ENCODE results near the gene MACROD2. TPM values are rescaled to one million over a fixed set of nuclear protein-coding genes. Genes with fewer than 3 reads are reported as not detected.

MACROD2 gene
- total RNA-seq, 1 experiment from 2014 or later: 1.6 TPM

DNA sequence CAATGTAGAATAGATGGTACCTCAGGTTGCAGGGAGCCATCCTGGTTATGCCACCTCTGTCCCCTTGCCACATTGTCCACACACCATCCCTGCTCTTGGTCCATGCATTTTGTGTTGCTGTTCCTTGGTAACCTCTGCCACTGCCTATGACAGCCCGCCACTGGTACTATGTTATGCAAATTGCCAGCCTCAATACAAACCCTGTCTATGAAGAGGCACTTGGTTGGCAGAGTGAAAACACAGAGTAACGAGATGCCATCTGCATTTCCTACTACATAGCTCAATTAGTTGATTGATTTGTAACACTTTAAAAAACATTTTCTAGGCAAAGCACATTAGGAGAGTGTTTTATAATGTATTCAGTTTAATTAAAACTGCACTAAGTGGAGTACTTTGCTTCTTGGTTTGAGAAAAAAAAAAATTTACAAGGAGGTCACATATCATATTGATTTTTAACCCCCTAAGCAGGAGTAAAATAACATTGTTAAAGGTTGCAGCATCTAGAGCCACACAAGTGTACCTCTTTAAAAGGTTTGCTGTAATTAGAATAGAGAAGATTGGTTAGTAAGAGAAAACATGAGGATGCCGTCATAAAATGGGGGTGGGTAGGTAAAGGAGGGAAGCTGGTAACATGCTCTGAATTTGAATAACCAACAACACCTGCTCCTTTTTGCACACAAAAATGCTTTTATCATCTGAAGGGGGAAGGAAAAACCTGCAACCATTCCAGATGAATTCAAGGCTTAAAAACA lies 1760.9 kb downstream of the MACROD2 start:
- Histone ChIP-seq H4K8ac (replicated peaks; ENCODE audit: insufficient read length, low read depth, low read length) (no peak overlapping the region), H2BK15ac (ENCODE audit: low read depth, low read length) (no peak overlapping the region), H3K27ac (ENCODE audit: insufficient read length, low read depth, low read length) (no peak overlapping the region), H3K9ac (ENCODE audit: extremely low read depth, insufficient read length, low read length) (no peak overlapping the region), H4K5ac (ENCODE audit: insufficient read length, low read depth, low read length) (no peak overlapping the region), H4K20me1 (ENCODE audit: control insufficient read depth, insufficient read depth, insufficient read length) (no peaks in the 10 kb centered on the region), H3T11ph (ENCODE audit: low read length) (no peak overlapping the region), H3K14ac (ENCODE audit: insufficient read depth, low read length) (no peak overlapping the region), H4K91ac (ENCODE audit: insufficient read length, low read depth, low read length) (no peak overlapping the region), H3K79me2 (ENCODE audit: insufficient read depth, low read length) (no peaks in the 10 kb centered on the region), H3K23me2 (ENCODE audit: insufficient read length, low read depth, low read length, poor library complexity, severe bottlenecking) (no peaks in the 10 kb centered on the region), H3K4ac (ENCODE audit: low read depth, low read length) (no peak overlapping the region), H3K23ac (ENCODE audit: insufficient read length, low read depth, low read length) (no peak overlapping the region), H2BK20ac (ENCODE audit: low read depth, low read length, poor library complexity, severe bottlenecking) (no peak overlapping the region), H2AK5ac (ENCODE audit: insufficient read length, low read length) (no peak overlapping the region), H3K4me2 (ENCODE audit: insufficient read depth, insufficient read length, low read length) (no peak overlapping the region), H2BK120ac (ENCODE audit: low read depth, low read length, poor library complexity, severe bottlenecking) (no peak overlapping the region), H3K4me1 (ENCODE audit: insufficient read depth, low read length) (no peaks in the 10 kb centered on the region; the same call in 1 of the 2 replicates), H2AFZ (ENCODE audit: low read length) (no peak overlapping the region), H3K9me3 (ENCODE audit: control insufficient read depth, low read depth, low read length) (no peaks in the 10 kb centered on the region), H3K27me3 (ENCODE audit: insufficient read depth, low read length) (no peaks in the 10 kb centered on the region), H3K56ac (ENCODE audit: insufficient read length, low read depth, low read length) (no peak overlapping the region), H3K18ac (ENCODE audit: insufficient read length, low read depth, low read length) (no peak overlapping the region), H2BK12ac (ENCODE audit: insufficient read length, low read depth, low read length) (no peak overlapping the region), H2BK5ac (ENCODE audit: insufficient read length, low read length) (no peak overlapping the region), H3K79me1 (ENCODE audit: insufficient read depth, low read depth, low read length, poor library complexity, severe bottlenecking) (no peaks in the 10 kb centered on the region)
- Mint-ChIP-seq H3K4me1 (peaks cover 12% of the 10 kb centered on the region in 2 experiments), H3K36me3 (ENCODE audit: insufficient read depth in 1 of 3, low read depth in 3 of 3) (peaks cover 0 to 6% (median 1%) of the 10 kb centered on the region in 3 experiments; a peak in 2 of 7 replicates), H3K9me3 (peaks cover 0 to 4% of the 10 kb centered on the region in 2 experiments; a peak in 1 of 5 replicates), H3K4me3 (no peak overlapping the region), H3K27me3 (ENCODE audit: low read depth) (peaks cover 1% of the 10 kb centered on the region; the same call in 1 of the 2 replicates), H3K27ac (0 out of 7 replicates have a peak overlapping the region, but pooled peaks of 1 of the 3 experiments have one; percentile 16)
- WGBS (ENCODE audit: extremely low coverage, insufficient read length, low lambda C conversion rate): no CpG with 5 or more reads among the region's 3 CpGs
- DNase-seq: no peak
- TF ChIP-seq, protein P1, sequence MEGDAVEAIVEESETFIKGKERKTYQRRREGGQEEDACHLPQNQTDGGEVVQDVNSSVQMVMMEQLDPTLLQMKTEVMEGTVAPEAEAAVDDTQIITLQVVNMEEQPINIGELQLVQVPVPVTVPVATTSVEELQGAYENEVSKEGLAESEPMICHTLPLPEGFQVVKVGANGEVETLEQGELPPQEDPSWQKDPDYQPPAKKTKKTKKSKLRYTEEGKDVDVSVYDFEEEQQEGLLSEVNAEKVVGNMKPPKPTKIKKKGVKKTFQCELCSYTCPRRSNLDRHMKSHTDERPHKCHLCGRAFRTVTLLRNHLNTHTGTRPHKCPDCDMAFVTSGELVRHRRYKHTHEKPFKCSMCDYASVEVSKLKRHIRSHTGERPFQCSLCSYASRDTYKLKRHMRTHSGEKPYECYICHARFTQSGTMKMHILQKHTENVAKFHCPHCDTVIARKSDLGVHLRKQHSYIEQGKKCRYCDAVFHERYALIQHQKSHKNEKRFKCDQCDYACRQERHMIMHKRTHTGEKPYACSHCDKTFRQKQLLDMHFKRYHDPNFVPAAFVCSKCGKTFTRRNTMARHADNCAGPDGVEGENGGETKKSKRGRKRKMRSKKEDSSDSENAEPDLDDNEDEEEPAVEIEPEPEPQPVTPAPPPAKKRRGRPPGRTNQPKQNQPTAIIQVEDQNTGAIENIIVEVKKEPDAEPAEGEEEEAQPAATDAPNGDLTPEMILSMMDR (conservative IDR thresholded peaks at IDR 0.05): no peak

Data from H9 (cell line).